GM19395 (cell line): Measurements from ENCODE around the gene NOTCH1.

Source experiments
- ATAC-seq: cut with Tn5 transposase; IDR thresholded peaks from one replicate; pipeline ENCODE4 v1.9.1; 2021; ENCODE audit warnings: mild to moderate bottlenecking, moderate library complexity; ENCODE audit not compliant: unreplicated experiment

Gene NOTCH1

GRCh38 chr9:136505406-136506403, 40.1 kb downstream of the NOTCH1 start:
- no peak for ATAC-seq

- no peak for ATAC-seq
These were observed 41.1 kb downstream of the NOTCH1 start for GRCh38 chr9:136504512-136505348.

- no peak for ATAC-seq
These were observed 42.8 kb downstream of the NOTCH1 start for GRCh38 chr9:136502940-136503550.

GRCh38 chr9:136502196-136502595, 43.7 kb downstream of the NOTCH1 start:
- no peak for ATAC-seq

GRCh38 chr9:136501686-136502085, 44.2 kb downstream of the NOTCH1 start:
- no peak for ATAC-seq

GRCh38 chr9:136499935-136500910, 45.6 kb downstream of the NOTCH1 start:
- ATAC-seq: no peak

- no peak for ATAC-seq
These were observed 46.5 kb downstream of the NOTCH1 start for GRCh38 chr9:136499071-136499934.

- ATAC-seq: no peak
These were observed 47.7 kb downstream of the NOTCH1 start for GRCh38 chr9:136497916-136498695.

GRCh38 chr9:136496801-136497620, 48.8 kb downstream of the NOTCH1 start:
- no peak for ATAC-seq

- no peak for ATAC-seq
These were observed 49.7 kb downstream of the NOTCH1 start for GRCh38 chr9:136496181-136496580.

- ATAC-seq: no peak
These were observed 50.5 kb downstream of the NOTCH1 start for GRCh38 chr9:136495238-136495800.

GRCh38 chr9:136494531-136495215, 51.2 kb downstream of the NOTCH1 start:
- no peak for ATAC-seq

- ATAC-seq: no peak
These were observed 51.8 kb downstream of the NOTCH1 start for GRCh38 chr9:136494012-136494411.

GRCh38 chr9:136493567-136493971, 52.3 kb downstream of the NOTCH1 start:
- no peak for ATAC-seq

- ATAC-seq: no peak
These were observed 52.8 kb downstream of the NOTCH1 start for GRCh38 chr9:136492978-136493522.

GRCh38 chr9:136489731-136490130, 56.1 kb downstream of the NOTCH1 start:
- ATAC-seq: no peak
